SK-N-MC (cell line): ENCODE measurements around the gene SCMH1.

ENCODE experiments used
- EZH2 ChIP-seq: fragments of 200-600 bp; sonication (generic); IDR thresholded peaks from one replicate; pipeline ENCODE4 v1.6.1; 2017; ENCODE audit warnings: antibody characterized with exemption
- FOXP2 ChIP-seq: optimal IDR thresholded peaks from 2 replicates; pipeline ENCODE3; 2011; ENCODE audit warnings: mild to moderate bottlenecking, moderate library complexity; ENCODE audit not compliant: insufficient read depth; ENCODE audit errors: extremely low read length, control extremely low read depth
- POLR2AphosphoS5 ChIP-seq: IDR thresholded peaks from 2 replicates; pipeline ENCODE4 v1.6.1; 2012; ENCODE audit warnings: mild to moderate bottlenecking, low read depth, low read length, borderline replicate concordance

DNA sequence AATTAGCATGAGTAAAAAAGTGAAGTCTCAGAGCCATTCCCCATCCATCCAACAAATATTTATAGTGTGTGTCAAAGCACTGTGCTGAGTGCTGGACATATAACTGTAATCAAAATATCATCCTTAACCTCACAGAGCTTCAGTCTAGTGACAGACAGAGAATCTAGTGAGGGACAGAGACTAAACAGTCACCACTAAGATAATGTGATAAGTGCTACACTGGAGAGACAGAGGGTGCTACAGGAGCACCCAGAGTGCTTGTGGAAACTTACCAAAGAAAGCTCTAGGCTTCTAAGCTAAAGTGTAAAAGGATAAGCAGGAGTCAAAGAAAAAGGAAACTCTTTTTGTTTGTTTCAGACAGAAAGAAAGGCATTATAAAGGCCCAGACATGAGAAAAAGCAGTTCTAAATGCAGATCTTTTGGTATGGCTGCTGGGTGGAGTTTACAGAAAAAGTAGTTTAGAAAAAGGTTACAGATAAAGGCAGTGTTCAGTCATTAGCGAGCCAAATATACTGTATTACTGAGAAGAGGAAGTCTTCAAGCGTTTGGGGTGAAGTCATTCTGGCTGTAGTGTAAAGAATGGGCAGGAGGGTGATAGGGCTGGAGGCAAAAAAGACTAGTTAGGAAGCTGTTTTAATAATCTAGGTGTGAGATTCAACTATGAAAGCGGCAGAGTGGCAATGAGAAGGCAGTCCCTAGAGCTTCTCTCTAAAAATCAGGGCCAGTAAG is 83.8 kb downstream of the SCMH1 start:
- TF ChIP-seq POLR2AphosphoS5: no peak
- no peak for TF ChIP-seq EZH2
- TF ChIP-seq FOXP2: no peak
